HepG2 (cell line): Measurements from ENCODE around the gene DNAJC7. TPM values are rescaled to one million over a fixed set of nuclear protein-coding genes. Genes with fewer than 3 reads are reported as not detected.

ENCODE experiments used
- AGO1 ChIP-seq: fragments of 200-400 bp; formaldehyde crosslinking; IDR thresholded peaks from 2 replicates; pipeline ENCODE4 v1.6.1; 2017; ENCODE audit warnings: mild to moderate bottlenecking, low read depth, low read length, moderate library complexity; ENCODE audit not compliant: poor library complexity, severe bottlenecking
- BHLHE40 ChIP-seq: IDR thresholded peaks from 2 replicates; pipeline ENCODE4 v1.6.1; 2011; ENCODE audit warnings: low read length, improper control_type of control experiment
- DNMT3B ChIP-seq: conservative IDR thresholded peaks from 2 replicates; pipeline ENCODE4 v1.6.1; 2016; ENCODE audit warnings: missing biosample characterization, control low read depth
- EED ChIP-seq: sonication (generic); formaldehyde crosslinking; IDR thresholded peaks from 2 replicates; pipeline ENCODE4 v1.5.0; 2020; ENCODE audit warnings: mild to moderate bottlenecking, missing genetic modification reagents
- ETV5 ChIP-seq: IDR thresholded peaks from 2 replicates; pipeline ENCODE4 v1.6.1; 2018; ENCODE audit warnings: missing biosample characterization, missing genetic modification reagents, inconsistent platforms, borderline replicate concordance
- GLI4 ChIP-seq: sonication (generic); formaldehyde crosslinking; IDR thresholded peaks from 2 replicates; pipeline ENCODE4 v1.5.1; 2020; ENCODE audit warnings: missing genetic modification reagents, mild to moderate bottlenecking, moderate library complexity, borderline replicate concordance
- HMGA1 ChIP-seq: sonication (generic); formaldehyde crosslinking; conservative IDR thresholded peaks from 2 replicates; pipeline ENCODE4 v1.4.0; 2020; ENCODE audit warnings: missing genetic modification reagents
- HOXD1 ChIP-seq: sonication (generic); formaldehyde crosslinking; IDR thresholded peaks from 2 replicates; pipeline ENCODE4 v1.5.0; 2020; ENCODE audit warnings: missing genetic modification reagents
- POGZ ChIP-seq: sonication (generic); formaldehyde crosslinking; IDR thresholded peaks from 2 replicates; pipeline ENCODE4 v1.4.0; 2020; ENCODE audit warnings: mild to moderate bottlenecking, missing genetic modification reagents
- POLR2A ChIP-seq, 2 experiments: IDR thresholded peaks; 2 replicates each; pipeline ENCODE4 v1.6.1; 2011; ENCODE audit warnings: low read depth in 2 of 2, low read length in 2 of 2, mild to moderate bottlenecking in 1 of 2, moderate library complexity in 1 of 2; ENCODE audit not compliant: insufficient read depth in 1 of 2
- ZFP36L2 ChIP-seq: sonication (generic); formaldehyde crosslinking; IDR thresholded peaks from 2 replicates; pipeline ENCODE4 v1.4.0; 2020; ENCODE audit warnings: missing genetic modification reagents
- ZNF703 ChIP-seq: sonication (generic); formaldehyde crosslinking; IDR thresholded peaks from 2 replicates; pipeline ENCODE4 v1.5.1; 2020; ENCODE audit warnings: missing genetic modification reagents, mild to moderate bottlenecking, moderate library complexity, borderline replicate concordance
- ZSCAN21 ChIP-seq: sonication (generic); formaldehyde crosslinking; IDR thresholded peaks from 2 replicates; pipeline ENCODE4 v1.8.0; 2022; ENCODE audit warnings: mild to moderate bottlenecking, missing genetic modification reagents, moderate library complexity, borderline replicate concordance
- polyA plus RNA-seq, 8 experiments: library from polyadenylated mRNA; depleted of rRNA in 3 of 8; stranded (reverse) in 7 of 8; unstranded in 1 of 8; fragments of >200 nt; fragmentation: Illumina TruSeq in 4 of 8; extraction: Trizol in 4 of 8; gene quantifications; 2 replicates each; pipeline versions ENCODE4 v1.2.1 to v1.2.3, GENCODE V29; 2011 to 2016; ENCODE audit warnings: low read depth in 4 of 8, missing spikeins in 1 of 8, mixed read lengths in 1 of 8; ENCODE audit not compliant: insufficient read depth in 1 of 8
- total RNA-seq, 5 experiments: library from RNA; depleted of rRNA; stranded (reverse); fragments of >200 nt; fragmentation: Illumina TruSeq; extraction: Trizol; gene quantifications; 2 replicates each; pipeline ENCODE4 v1.2.3, GENCODE V29; 2016; ENCODE audit warnings: low read depth in 1 of 5
- TF ChIP-seq, protein P1 (sequence below), 2 experiments: sonication (generic) in 1 of 2; formaldehyde crosslinking in 1 of 2; IDR thresholded peaks; 2 replicates each; pipeline versions ENCODE4 v1.4.0 to v1.6.1; 2016 to 2020; ENCODE audit warnings: borderline replicate concordance in 1 of 2, low read depth in 1 of 2, mild to moderate bottlenecking in 1 of 2, missing genetic modification reagents in 1 of 2
- TF ChIP-seq, protein P2 (sequence below), 2 experiments: sonication (generic) in 1 of 2; formaldehyde crosslinking in 1 of 2; IDR thresholded peaks; 2 replicates each; pipeline versions ENCODE4 v1.6.1 to v1.9.0; 2014 to 2022; ENCODE audit warnings: antibody characterized with exemption in 1 of 2, borderline replicate concordance in 1 of 2, inconsistent platforms in 1 of 2, low read depth in 1 of 2, missing genetic modification reagents in 1 of 2
- TF ChIP-seq, protein P3 (sequence below): sonication (generic); formaldehyde crosslinking; IDR thresholded peaks from 2 replicates; pipeline ENCODE4 v1.8.1; 2023; ENCODE audit warnings: missing genetic modification reagents, inconsistent platforms, borderline replicate concordance

DNAJC7 gene
- total and polyA plus RNA-seq, 2 of the 13 experiments (the other 11 are each of a cell fraction or from before 2014, with no cell fraction given): 47.7 to 132 TPM

DNA sequence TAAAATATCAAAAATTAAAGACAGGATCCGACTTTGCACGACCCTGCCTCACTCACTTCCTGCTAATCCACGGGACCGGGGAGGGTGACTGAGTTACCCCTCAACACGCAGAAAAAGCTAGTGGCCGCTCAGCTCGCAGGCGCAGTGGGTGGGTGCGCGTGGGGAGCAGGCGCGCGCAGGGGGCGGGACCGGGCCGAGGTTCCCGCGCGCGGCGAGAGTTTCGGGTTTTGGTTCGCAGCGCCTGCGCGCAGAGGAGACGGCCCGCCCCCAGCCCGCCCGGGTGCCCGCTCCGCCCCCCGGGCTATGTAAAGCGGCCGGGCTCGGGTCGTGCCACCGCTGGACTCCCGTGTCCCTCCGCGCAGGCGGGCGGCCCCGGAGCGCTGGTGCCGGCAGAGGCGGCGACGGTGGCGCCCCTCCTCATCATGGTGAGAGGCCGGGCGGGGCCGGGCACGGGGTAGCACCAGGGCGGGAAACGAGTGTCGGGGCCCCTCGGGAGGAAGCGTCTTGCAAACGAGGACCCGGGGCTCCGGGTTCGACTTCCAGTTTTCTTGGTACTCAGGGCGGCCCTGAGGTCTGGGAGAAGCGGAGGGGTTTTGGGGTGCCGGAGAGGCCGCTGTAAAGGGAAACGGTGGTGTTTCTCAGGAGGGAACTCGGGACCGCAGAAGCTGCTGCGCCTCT, 50.6 kb downstream of the DNAJC7 start, which contains the start of gene CNP (continued):
- TF ChIP-seq, protein P1, sequence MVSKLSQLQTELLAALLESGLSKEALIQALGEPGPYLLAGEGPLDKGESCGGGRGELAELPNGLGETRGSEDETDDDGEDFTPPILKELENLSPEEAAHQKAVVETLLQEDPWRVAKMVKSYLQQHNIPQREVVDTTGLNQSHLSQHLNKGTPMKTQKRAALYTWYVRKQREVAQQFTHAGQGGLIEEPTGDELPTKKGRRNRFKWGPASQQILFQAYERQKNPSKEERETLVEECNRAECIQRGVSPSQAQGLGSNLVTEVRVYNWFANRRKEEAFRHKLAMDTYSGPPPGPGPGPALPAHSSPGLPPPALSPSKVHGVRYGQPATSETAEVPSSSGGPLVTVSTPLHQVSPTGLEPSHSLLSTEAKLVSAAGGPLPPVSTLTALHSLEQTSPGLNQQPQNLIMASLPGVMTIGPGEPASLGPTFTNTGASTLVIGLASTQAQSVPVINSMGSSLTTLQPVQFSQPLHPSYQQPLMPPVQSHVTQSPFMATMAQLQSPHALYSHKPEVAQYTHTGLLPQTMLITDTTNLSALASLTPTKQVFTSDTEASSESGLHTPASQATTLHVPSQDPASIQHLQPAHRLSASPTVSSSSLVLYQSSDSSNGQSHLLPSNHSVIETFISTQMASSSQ (IDR thresholded peaks at IDR 0.05; ENCODE audit: low read depth): no peak
- TF ChIP-seq, protein P1 (CRISPR knock-in tag; IDR thresholded peaks at IDR 0.05; ENCODE audit: borderline replicate concordance): peak; percentile 27; the same call in 1 of the 2 replicates
- peak; percentile 92; the same call in 1 of the 2 replicates for TF ChIP-seq GLI4 (CRISPR knock-in tag)
- TF ChIP-seq BHLHE40: 0 out of 2 replicates have a peak, but pooled peaks have one; percentile 31
- TF ChIP-seq POLR2A (IDR thresholded peaks at IDR 0.05; ENCODE audit: insufficient read depth in 1 of 2, low read depth in 2 of 2, low read length in 2 of 2): peak; percentile 59 to 95; a peak in 3 of 4 replicates
- 0 out of 2 replicates have a peak, but pooled peaks have one; percentile 67 for TF ChIP-seq HOXD1
- peak; percentile 90 for TF ChIP-seq ZSCAN21
- TF ChIP-seq HMGA1 (CRISPR knock-in tag): no peak
- TF ChIP-seq, protein P2, sequence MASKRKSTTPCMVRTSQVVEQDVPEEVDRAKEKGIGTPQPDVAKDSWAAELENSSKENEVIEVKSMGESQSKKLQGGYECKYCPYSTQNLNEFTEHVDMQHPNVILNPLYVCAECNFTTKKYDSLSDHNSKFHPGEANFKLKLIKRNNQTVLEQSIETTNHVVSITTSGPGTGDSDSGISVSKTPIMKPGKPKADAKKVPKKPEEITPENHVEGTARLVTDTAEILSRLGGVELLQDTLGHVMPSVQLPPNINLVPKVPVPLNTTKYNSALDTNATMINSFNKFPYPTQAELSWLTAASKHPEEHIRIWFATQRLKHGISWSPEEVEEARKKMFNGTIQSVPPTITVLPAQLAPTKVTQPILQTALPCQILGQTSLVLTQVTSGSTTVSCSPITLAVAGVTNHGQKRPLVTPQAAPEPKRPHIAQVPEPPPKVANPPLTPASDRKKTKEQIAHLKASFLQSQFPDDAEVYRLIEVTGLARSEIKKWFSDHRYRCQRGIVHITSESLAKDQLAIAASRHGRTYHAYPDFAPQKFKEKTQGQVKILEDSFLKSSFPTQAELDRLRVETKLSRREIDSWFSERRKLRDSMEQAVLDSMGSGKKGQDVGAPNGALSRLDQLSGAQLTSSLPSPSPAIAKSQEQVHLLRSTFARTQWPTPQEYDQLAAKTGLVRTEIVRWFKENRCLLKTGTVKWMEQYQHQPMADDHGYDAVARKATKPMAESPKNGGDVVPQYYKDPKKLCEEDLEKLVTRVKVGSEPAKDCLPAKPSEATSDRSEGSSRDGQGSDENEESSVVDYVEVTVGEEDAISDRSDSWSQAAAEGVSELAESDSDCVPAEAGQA (IDR thresholded peaks at IDR 0.05; ENCODE audit: low read depth): no peak; the same call in 1 of the 2 replicates
- TF ChIP-seq, protein P2 (CRISPR knock-in tag; IDR thresholded peaks at IDR 0.05; ENCODE audit: borderline replicate concordance): peak; percentile 93
- TF ChIP-seq AGO1: peak; percentile 70
- peak; percentile 51; the same call in 1 of the 2 replicates for TF ChIP-seq ETV5 (CRISPR knock-in tag)
- peak; percentile 73; the same call in 1 of the 2 replicates for TF ChIP-seq DNMT3B (CRISPR knock-in tag)
- peak; percentile 81; the same call in 1 of the 2 replicates for TF ChIP-seq ZNF703 (CRISPR knock-in tag)
- TF ChIP-seq ZFP36L2 (CRISPR knock-in tag): no peak
- TF ChIP-seq, protein P3, sequence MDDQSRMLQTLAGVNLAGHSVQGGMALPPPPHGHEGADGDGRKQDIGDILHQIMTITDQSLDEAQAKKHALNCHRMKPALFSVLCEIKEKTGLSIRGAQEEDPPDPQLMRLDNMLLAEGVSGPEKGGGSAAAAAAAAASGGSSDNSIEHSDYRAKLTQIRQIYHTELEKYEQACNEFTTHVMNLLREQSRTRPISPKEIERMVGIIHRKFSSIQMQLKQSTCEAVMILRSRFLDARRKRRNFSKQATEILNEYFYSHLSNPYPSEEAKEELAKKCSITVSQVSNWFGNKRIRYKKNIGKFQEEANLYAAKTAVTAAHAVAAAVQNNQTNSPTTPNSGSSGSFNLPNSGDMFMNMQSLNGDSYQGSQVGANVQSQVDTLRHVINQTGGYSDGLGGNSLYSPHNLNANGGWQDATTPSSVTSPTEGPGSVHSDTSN: peak; percentile 77; the same call in 1 of the 2 replicates
- TF ChIP-seq POGZ: peak; percentile 59; the same call in 1 of the 2 replicates
- no peak for TF ChIP-seq EED (CRISPR knock-in tag)
